Choroid plexus epithelial cell (primary cell): Measurements from ENCODE around the gene ZNF487.

Experiments used
- DNase-seq: peaks from one replicate; pipeline ENCODE4 v3.0.0-alpha.2; 2010; ENCODE audit warnings: low read depth
- H3K4me3 ChIP-seq: 2 replicates; pipeline ENCODE4 v1.5.1; 2011; ENCODE audit warnings: low read depth, mild to moderate bottlenecking, control low read depth, low read length, moderate library complexity
- CTCF ChIP-seq: conservative IDR thresholded peaks from 2 replicates; pipeline ENCODE4 v1.5.1; 2011; ENCODE audit warnings: low read depth, mild to moderate bottlenecking, control low read depth, inconsistent platforms, low read length, moderate library complexity

The ZNF487 gene

GRCh38 chr10:43399320-43400310 is 37.3 kb upstream of the ZNF487 start:
- no peak overlapping the region for H3K4me3 ChIP-seq
- TF ChIP-seq CTCF, result no peak
- DNase-seq, result peak; percentile 62

GRCh38 chr10:43401627-43402026 is 35.3 kb upstream of the ZNF487 start:
- TF ChIP-seq CTCF, result no peak
- no peak overlapping the region for H3K4me3 ChIP-seq
- no peak for DNase-seq

DNA sequence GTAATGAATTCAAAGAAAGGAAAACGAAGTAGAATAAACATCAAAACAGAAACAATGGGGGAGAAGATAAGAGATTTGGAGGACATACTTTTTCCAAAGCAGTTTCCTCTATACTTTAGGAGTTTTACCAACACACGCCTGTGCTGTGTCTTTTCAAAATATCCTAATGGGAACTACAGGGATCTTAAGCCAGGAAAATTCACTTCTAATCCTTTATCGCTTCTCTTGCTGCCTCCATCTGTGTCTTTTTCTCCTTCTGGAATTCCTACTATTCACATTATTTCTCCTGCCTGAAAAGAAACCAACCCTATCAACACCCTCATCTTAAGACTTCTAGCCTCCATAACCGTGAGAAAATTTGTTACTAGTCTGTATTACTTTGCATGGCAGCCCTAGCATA is 34.7 kb upstream of the ZNF487 start:
- no peak overlapping the region for H3K4me3 ChIP-seq
- no peak for TF ChIP-seq CTCF
- no peak for DNase-seq

DNA sequence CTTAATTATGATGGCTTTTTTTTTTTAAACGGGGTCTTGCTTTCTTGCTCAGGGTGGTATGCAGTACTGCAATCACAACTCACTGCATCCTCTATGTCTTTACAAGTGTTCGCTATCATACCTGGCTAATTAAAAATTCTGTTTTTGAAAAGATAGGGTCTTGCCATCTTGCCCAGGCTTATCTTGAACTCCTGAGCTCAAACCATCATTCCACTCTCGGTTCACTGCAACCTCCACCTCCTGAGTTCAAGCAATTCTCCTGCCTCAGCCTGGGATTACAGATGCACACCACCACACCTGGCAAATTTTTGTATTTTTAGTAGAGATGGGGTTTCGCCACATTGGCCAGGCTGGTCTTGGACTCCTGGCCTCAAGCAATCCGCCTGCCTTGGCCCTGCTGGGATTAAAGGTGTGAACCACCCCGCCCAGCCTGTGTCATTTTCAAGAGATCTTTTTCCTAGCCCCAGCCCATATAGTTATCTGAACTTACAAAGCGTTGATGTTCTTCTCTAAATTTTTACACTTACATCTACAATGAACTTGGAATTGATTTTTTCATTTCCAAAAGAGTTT is 33.9 kb upstream of the ZNF487 start:
- no peak for DNase-seq
- no peak overlapping the region for H3K4me3 ChIP-seq
- no peak for TF ChIP-seq CTCF

DNA sequence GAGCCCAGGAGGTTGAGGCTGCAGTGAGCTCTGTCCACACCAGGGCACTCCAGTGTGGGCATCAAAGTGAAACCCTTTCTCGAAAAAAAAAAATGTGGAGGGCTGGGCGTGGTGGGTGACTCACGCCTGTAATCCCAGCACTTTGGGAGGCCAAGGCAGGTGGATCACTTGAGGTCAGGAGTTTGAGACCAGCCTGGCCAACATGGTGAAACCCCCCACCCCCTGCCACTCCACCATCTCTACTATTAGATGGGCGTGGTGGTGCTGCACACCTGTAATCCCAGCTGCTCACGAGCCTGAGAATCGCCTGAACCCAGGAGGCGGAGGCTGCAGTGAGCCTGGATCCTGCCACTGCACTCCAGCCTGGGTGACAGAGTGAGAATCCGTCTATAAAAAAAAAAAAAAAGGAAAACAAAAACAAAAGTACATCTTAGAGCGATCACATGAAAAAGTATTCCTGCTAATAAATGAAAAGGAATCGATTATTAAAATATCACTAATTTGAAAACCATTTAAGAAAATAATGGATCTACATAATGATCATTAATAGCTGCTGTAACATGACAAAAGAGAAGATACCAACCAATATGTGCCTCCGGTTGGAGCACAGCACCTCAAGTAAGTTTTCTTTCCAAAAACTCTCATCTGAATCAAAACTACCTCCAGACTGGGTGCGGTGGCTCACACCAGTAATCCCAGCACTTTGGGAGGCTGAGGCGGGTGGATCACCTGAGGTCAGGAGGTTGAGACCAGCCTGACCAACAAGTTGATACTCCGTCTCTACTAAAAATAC is 32.8 kb upstream of the ZNF487 start:
- no peak overlapping the region for H3K4me3 ChIP-seq
- DNase-seq, result no peak
- no peak for TF ChIP-seq CTCF

DNA sequence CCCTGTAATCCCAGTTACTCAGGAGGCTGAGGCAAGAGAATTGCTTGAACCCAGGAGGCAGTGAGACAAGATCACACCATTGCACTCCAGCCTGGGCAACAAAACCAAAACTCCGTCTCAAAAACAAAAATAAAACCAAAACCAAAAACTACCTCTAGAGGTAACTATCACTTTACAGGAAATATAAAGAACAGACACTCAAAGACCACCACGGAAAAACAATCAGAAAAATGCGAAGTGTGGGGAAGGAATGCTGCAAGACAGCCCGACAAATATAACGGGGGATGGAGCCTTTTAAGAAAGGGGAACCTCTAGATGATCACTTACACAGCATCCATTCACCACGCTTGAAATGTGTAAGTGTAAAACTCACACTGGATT is 32.2 kb upstream of the ZNF487 start:
- TF ChIP-seq CTCF, result no peak
- no peak overlapping the region for H3K4me3 ChIP-seq
- DNase-seq, result no peak
